Neural progenitor cell (in vitro differentiated cells): ENCODE measurements around the gene SYNDIG1. TPM values are rescaled to one million over a fixed set of nuclear protein-coding genes. Genes with fewer than 3 reads are reported as not detected.

Source experiments
- DNase-seq: peaks from one replicate; pipeline ENCODE4 v3.0.0-alpha.2; 2016; ENCODE audit warnings: low spot score
- H2AFZ ChIP-seq: fragments of 200-600 bp; sonication (generic); replicated peaks from 2 replicates; pipeline ENCODE4 v1.6.1; 2016; ENCODE audit warnings: antibody characterized with exemption
- H3F3A ChIP-seq: fragments of 200-600 bp; sonication (generic); 2 replicates; pipeline ENCODE4 v1.6.1; 2016; ENCODE audit warnings: antibody characterized with exemption, low read depth
- H3K27ac ChIP-seq: fragments of 200-600 bp; sonication (generic); 2 replicates; pipeline ENCODE4 v1.5.1; 2016; ENCODE audit warnings: mild to moderate bottlenecking
- H3K27me3 ChIP-seq: fragments of 200-600 bp; sonication (generic); 2 replicates; pipeline ENCODE4 v1.6.1; 2016; ENCODE audit warnings: mild to moderate bottlenecking, moderate library complexity
- H3K36me3 ChIP-seq: fragments of 200-600 bp; sonication (generic); 2 replicates; pipeline ENCODE4 v1.5.1; 2016
- H3K4me1 ChIP-seq: fragments of 200-600 bp; sonication (generic); 2 replicates; pipeline ENCODE4 v1.6.1; 2016; ENCODE audit warnings: mixed run types
- H3K4me2 ChIP-seq: fragments of 200-600 bp; sonication (generic); 2 replicates; pipeline ENCODE4 v1.6.1; 2016
- H3K4me3 ChIP-seq: fragments of 200-600 bp; sonication (generic); 2 replicates; pipeline ENCODE4 v1.5.1; 2016
- H3K79me2 ChIP-seq: fragments of 200-600 bp; sonication (generic); 2 replicates; pipeline ENCODE4 v1.6.1; 2016; ENCODE audit warnings: low read depth
- H3K9ac ChIP-seq: fragments of 200-600 bp; sonication (generic); 2 replicates; pipeline ENCODE4 v1.6.1; 2016
- H3K9me3 ChIP-seq: fragments of 200-600 bp; sonication (generic); 2 replicates; pipeline ENCODE4 v1.5.1; 2016; ENCODE audit warnings: low read depth
- H4K20me1 ChIP-seq: fragments of 200-600 bp; sonication (generic); 2 replicates; pipeline ENCODE4 v1.6.1; 2016; ENCODE audit warnings: low read depth
- H3K27ac Mint-ChIP-seq: 3 replicates; pipeline ENCODE4 v1.8.0; 2021; ENCODE audit warnings: mixed read lengths
- H3K27me3 Mint-ChIP-seq: 2 replicates; pipeline ENCODE4 v1.8.0; 2022; ENCODE audit warnings: low read depth, mild to moderate bottlenecking, inconsistent platforms, moderate library complexity, mixed read lengths; ENCODE audit not compliant: insufficient read depth
- H3K36me3 Mint-ChIP-seq: 3 replicates; pipeline ENCODE4 v1.8.0; 2021; ENCODE audit warnings: mixed read lengths
- H3K4me1 Mint-ChIP-seq: 3 replicates; pipeline ENCODE4 v1.8.0; 2021; ENCODE audit warnings: mixed read lengths
- H3K4me3 Mint-ChIP-seq: 3 replicates; pipeline ENCODE4 v1.8.0; 2021; ENCODE audit warnings: mild to moderate bottlenecking, moderate library complexity, mixed read lengths
- H3K9me3 Mint-ChIP-seq: 3 replicates; pipeline ENCODE4 v1.8.0; 2020; ENCODE audit warnings: mixed read lengths
- CTCF ChIP-seq: fragments of 200-600 bp; sonication (generic); IDR thresholded peaks from 2 replicates; pipeline ENCODE4 v1.5.1; 2017; ENCODE audit warnings: antibody characterized with exemption, mild to moderate bottlenecking
- EZH2 ChIP-seq: fragments of 200-600 bp; sonication (generic); IDR thresholded peaks from 2 replicates; pipeline ENCODE4 v1.6.1; 2017; ENCODE audit warnings: antibody characterized with exemption, mild to moderate bottlenecking, moderate library complexity
- EZH2phosphoT487 ChIP-seq: fragments of 200-600 bp; sonication (generic); IDR thresholded peaks from 2 replicates; pipeline ENCODE4 v1.6.1; 2017; ENCODE audit warnings: antibody characterized with exemption
- total RNA-seq: library from RNA; depleted of rRNA; stranded (reverse); fragments of >200 nt; gene quantifications from 2 replicates; pipeline ENCODE4 v1.2.3, GENCODE V29; 2015; ENCODE audit warnings: low replicate concordance

Gene SYNDIG1
- total RNA-seq, 1 donor from 2014 or later: 1.0 TPM

GRCh38 chr20:24629668-24630067, 160.2 kb downstream of the SYNDIG1 start:
- Histone ChIP-seq H3K9ac (no peak overlapping the region), H3K4me2 (no peak overlapping the region), H3F3A (peaks cover 4% of the 10 kb centered on the region), H3K79me2 (no peaks in the 10 kb centered on the region), H3K27ac (no peak overlapping the region), H2AFZ (no peak overlapping the region), H4K20me1 (no peaks in the 10 kb centered on the region), H3K4me1 (peaks cover 4% of the 10 kb centered on the region), H3K27me3 (no peaks in the 10 kb centered on the region), H3K9me3 (no peaks in the 10 kb centered on the region), H3K36me3 (peaks cover 4% of the 10 kb centered on the region), H3K4me3 (no peak overlapping the region)
- Mint-ChIP-seq H3K9me3 (peaks cover 10% of the 10 kb centered on the region), H3K4me3 (no peak overlapping the region), H3K36me3 (peaks cover 5% of the 10 kb centered on the region), H3K4me1 (peaks cover 31% of the 10 kb centered on the region), H3K27ac (no peak overlapping the region), H3K27me3 (peaks cover 5% of the 10 kb centered on the region)
- DNase-seq: no peak
- no peak for TF ChIP-seq CTCF
- no peak for TF ChIP-seq EZH2
- TF ChIP-seq EZH2phosphoT487: no peak

GRCh38 chr20:24630486-24631172, 161.2 kb downstream of the SYNDIG1 start:
- no peak for DNase-seq
- Mint-ChIP-seq H3K4me1 (peaks cover 30% of the 10 kb centered on the region), H3K9me3 (peaks cover 7% of the 10 kb centered on the region), H3K4me3 (no peak overlapping the region), H3K36me3 (peaks cover 3% of the 10 kb centered on the region), H3K27me3 (peaks cover 5% of the 10 kb centered on the region), H3K27ac (no peak overlapping the region)
- Histone ChIP-seq H2AFZ (no peak overlapping the region), H3K4me3 (no peak overlapping the region), H3K4me1 (no peaks in the 10 kb centered on the region), H3K27ac (no peak overlapping the region), H4K20me1 (no peaks in the 10 kb centered on the region), H3K36me3 (no peaks in the 10 kb centered on the region), H3F3A (peaks cover 4% of the 10 kb centered on the region), H3K9ac (no peak overlapping the region), H3K79me2 (no peaks in the 10 kb centered on the region), H3K9me3 (no peaks in the 10 kb centered on the region), H3K4me2 (no peak overlapping the region), H3K27me3 (no peaks in the 10 kb centered on the region)
- TF ChIP-seq EZH2phosphoT487: no peak
- TF ChIP-seq CTCF: no peak
- no peak for TF ChIP-seq EZH2

GRCh38 chr20:24631173-24631505, 161.7 kb downstream of the SYNDIG1 start:
- H3F3A ChIP-seq: peaks cover 4% of the 10 kb centered on the region
- peaks cover 3% of the 10 kb centered on the region for H3K36me3 Mint-ChIP-seq
- no peak overlapping the region for H3K27ac ChIP-seq
- no peak for TF ChIP-seq EZH2
- H3K4me1 Mint-ChIP-seq: peaks cover 32% of the 10 kb centered on the region
- H4K20me1 ChIP-seq: no peaks in the 10 kb centered on the region
- H3K27ac Mint-ChIP-seq: no peak overlapping the region
- DNase-seq: no peak
- H3K4me1 ChIP-seq: no peaks in the 10 kb centered on the region
- H3K9me3 ChIP-seq: no peaks in the 10 kb centered on the region
- H3K4me3 ChIP-seq: no peak overlapping the region
- no peak overlapping the region for H3K9ac ChIP-seq
- no peaks in the 10 kb centered on the region for H3K36me3 ChIP-seq
- H3K27me3 ChIP-seq: no peaks in the 10 kb centered on the region
- H3K4me3 Mint-ChIP-seq: no peak overlapping the region
- H2AFZ ChIP-seq: no peak overlapping the region
- H3K4me2 ChIP-seq: no peak overlapping the region
- H3K79me2 ChIP-seq: no peaks in the 10 kb centered on the region
- peaks cover 5% of the 10 kb centered on the region for H3K27me3 Mint-ChIP-seq
- H3K9me3 Mint-ChIP-seq: peaks cover 7% of the 10 kb centered on the region

- H3K36me3 Mint-ChIP-seq: no peaks in the 10 kb centered on the region
- Histone ChIP-seq H3K4me1 (no peaks in the 10 kb centered on the region), H3K36me3 (no peaks in the 10 kb centered on the region), H3K4me3 (no peak overlapping the region), H3K9ac (no peak overlapping the region), H4K20me1 (no peaks in the 10 kb centered on the region), H3K4me2 (no peak overlapping the region), H3K79me2 (no peaks in the 10 kb centered on the region), H3F3A (peaks cover 4% of the 10 kb centered on the region), H3K27me3 (no peaks in the 10 kb centered on the region), H2AFZ (no peak overlapping the region), H3K9me3 (no peaks in the 10 kb centered on the region), H3K27ac (no peak overlapping the region)
- no peak overlapping the region for H3K27ac Mint-ChIP-seq
- no peak for TF ChIP-seq EZH2phosphoT487
- TF ChIP-seq CTCF: no peak
- no peak for TF ChIP-seq EZH2
- peaks cover 2% of the 10 kb centered on the region for H3K27me3 Mint-ChIP-seq
- peak; percentile 17 for DNase-seq
- H3K9me3 Mint-ChIP-seq: peaks cover under 1% of the 10 kb centered on the region
- H3K4me1 Mint-ChIP-seq: peaks cover 32% of the 10 kb centered on the region
- no peak overlapping the region for H3K4me3 Mint-ChIP-seq
These were observed 163.2 kb downstream of the SYNDIG1 start for GRCh38 chr20:24632581-24632980.
